GM19240 (cell line): ENCODE results near the gene ZNF618.
"Not testable (repeated sequence)": the region's sequence is repeated elsewhere in the genome, so short reads cannot be mapped to it uniquely, and the experiment has no call there.

Experiments
- DNase-seq: peaks from one replicate; pipeline ENCODE4 v3.0.0; 2011; ENCODE audit warnings: low spot score; ENCODE audit not compliant: insufficient read length

Gene ZNF618

GRCh38 chr9:113988385-113989016 lies 112.4 kb downstream of the ZNF618 start:
- no peak for DNase-seq

- no peak for DNase-seq
These were observed 113.1 kb downstream of the ZNF618 start for GRCh38 chr9:113989017-113989713.

- no peak for DNase-seq
These were observed 113.8 kb downstream of the ZNF618 start for GRCh38 chr9:113989714-113990569.

GRCh38 chr9:113990570-113990907 lies 114.4 kb downstream of the ZNF618 start:
- no peak for DNase-seq

GRCh38 chr9:113990975-113991471 lies 114.9 kb downstream of the ZNF618 start:
- DNase-seq, result no peak

GRCh38 chr9:113991714-113992113 lies 115.6 kb downstream of the ZNF618 start:
- DNase-seq, result no peak

- no peak for DNase-seq
These were observed 116.3 kb downstream of the ZNF618 start for GRCh38 chr9:113992276-113992951.

GRCh38 chr9:113992994-113993393 lies 116.9 kb downstream of the ZNF618 start:
- DNase-seq, result no peak

GRCh38 chr9:113993838-113994540 lies 117.9 kb downstream of the ZNF618 start:
- no peak for DNase-seq

- DNase-seq, result no peak
These were observed 119.3 kb downstream of the ZNF618 start for GRCh38 chr9:113995401-113995800.

- DNase-seq, result no peak
These were observed 119.9 kb downstream of the ZNF618 start for GRCh38 chr9:113995963-113996362.

- no peak for DNase-seq
These were observed 120.5 kb downstream of the ZNF618 start for GRCh38 chr9:113996531-113997001.

- not testable (repeated sequence) for DNase-seq
These were observed 121.0 kb downstream of the ZNF618 start for GRCh38 chr9:113997064-113997463.

- DNase-seq, result no peak
These were observed 121.5 kb downstream of the ZNF618 start for GRCh38 chr9:113997610-113998009.

- DNase-seq, result no peak
These were observed 122.0 kb downstream of the ZNF618 start for GRCh38 chr9:113998114-113998513.

GRCh38 chr9:113998525-113999255 lies 122.6 kb downstream of the ZNF618 start:
- DNase-seq, result no peak

- DNase-seq, result no peak
These were observed 123.3 kb downstream of the ZNF618 start for GRCh38 chr9:113999256-114000062.

GRCh38 chr9:114000063-114000454 lies 124.0 kb downstream of the ZNF618 start:
- DNase-seq, result no peak

GRCh38 chr9:114000671-114001409 lies 124.7 kb downstream of the ZNF618 start:
- DNase-seq, result no peak
